Stimulated activated CD8-positive, alpha-beta memory T cell treated with anti-CD3 and anti-CD28 coated beads, Interleukin-7, amount 100 ng/mL, for 24 hours (primary cell): ENCODE results near the gene MT1F.

ENCODE experiments used
- DNase-seq: peaks from one replicate; pipeline ENCODE4 v3.0.0-alpha.2; 2020; ENCODE audit warnings: low read depth

MT1F gene

GRCh38 chr16:56700195-56700594 is 42.4 kb downstream of the MT1F start:
- no peak for DNase-seq

- no peak for DNase-seq
Measured at GRCh38 chr16:56700631-56701030, 42.9 kb downstream of the MT1F start.

- no peak for DNase-seq
Measured at GRCh38 chr16:56701534-56701933, 43.8 kb downstream of the MT1F start.

- no peak for DNase-seq
Measured at GRCh38 chr16:56702836-56703235, 45.1 kb downstream of the MT1F start.
